WTC11 (cell line): ENCODE measurements around the gene PUSL1.

Experiments
- AFF4 ChIP-seq: sonication (generic); formaldehyde crosslinking; IDR thresholded peaks from 2 replicates; pipeline ENCODE4 v1.8.1; 2023; ENCODE audit warnings: mild to moderate bottlenecking, missing genetic modification reagents, borderline replicate concordance
- ATF3 ChIP-seq: sonication (generic); formaldehyde crosslinking; conservative IDR thresholded peaks from 2 replicates; pipeline ENCODE4 v1.8.1; 2022; ENCODE audit warnings: mild to moderate bottlenecking, missing genetic modification reagents
- CREM ChIP-seq: sonication (generic); formaldehyde crosslinking; IDR thresholded peaks from 2 replicates; pipeline ENCODE4 v1.8.1; 2022; ENCODE audit warnings: mild to moderate bottlenecking, missing genetic modification reagents, moderate library complexity
- CTCF ChIP-seq: fragments of 200-600 bp; IDR thresholded peaks from 2 replicates; pipeline ENCODE4 v1.8.0; 2022; ENCODE audit warnings: antibody characterized with exemption
- FOXP1 ChIP-seq: sonication (generic); formaldehyde crosslinking; IDR thresholded peaks from 2 replicates; pipeline ENCODE4 v1.8.0; 2022; ENCODE audit warnings: missing genetic modification reagents, mild to moderate bottlenecking, moderate library complexity, borderline replicate concordance
- JUN ChIP-seq: sonication (generic); formaldehyde crosslinking; IDR thresholded peaks from 2 replicates; pipeline ENCODE4 v1.8.0; 2023; ENCODE audit warnings: mild to moderate bottlenecking, missing genetic modification reagents
- SP1 ChIP-seq: sonication (generic); formaldehyde crosslinking; conservative IDR thresholded peaks from 2 replicates; pipeline ENCODE4 v1.8.1; 2022; ENCODE audit warnings: missing genetic modification reagents
- TCF7 ChIP-seq: sonication (generic); formaldehyde crosslinking; IDR thresholded peaks from 2 replicates; pipeline ENCODE4 v1.8.0; 2022; ENCODE audit warnings: mild to moderate bottlenecking, low read depth, missing genetic modification reagents, moderate library complexity
- ZNF416 ChIP-seq: fragments of 250-450 bp; sonication (Bioruptor Pico); IDR thresholded peaks from 2 replicates; pipeline ENCODE4 v1.9.0; 2021; ENCODE audit warnings: mild to moderate bottlenecking, inconsistent platforms
- ZNF512 ChIP-seq: sonication (generic); formaldehyde crosslinking; IDR thresholded peaks from 2 replicates; pipeline ENCODE4 v1.8.1; 2022; ENCODE audit warnings: missing genetic modification reagents, borderline replicate concordance

GRCh38 chr1:1340185-1340584, 31.8 kb downstream of the PUSL1 start:
- TF ChIP-seq CTCF (no peak), ZNF416 (no peak), JUN (CRISPR knock-in tag) (no peak), AFF4 (CRISPR knock-in tag) (no peak), TCF7 (no peak), ATF3 (CRISPR knock-in tag) (no peak), SP1 (CRISPR knock-in tag) (no peak), FOXP1 (no peak), ZNF512 (CRISPR knock-in tag) (no peak), CREM (CRISPR knock-in tag) (no peak)
